OCI-LY7 (cell line): ENCODE measurements around the gene PLCB3.

ENCODE experiments used
- CTCF ChIP-seq: fragments of 200-600 bp; sonication (generic); conservative IDR thresholded peaks from 2 replicates; pipeline ENCODE4 v1.5.1; 2014; ENCODE audit warnings: mild to moderate bottlenecking, antibody characterized with exemption, low read length, moderate library complexity, mixed read lengths
- EZH2phosphoT487 ChIP-seq: fragments of 200-600 bp; sonication (generic); IDR thresholded peaks from 2 replicates; pipeline ENCODE4 v1.6.1; 2018; ENCODE audit warnings: low read depth, borderline replicate concordance, mild to moderate bottlenecking, mixed run types, antibody characterized with exemption, low read length, moderate library complexity, mixed read lengths

DNA sequence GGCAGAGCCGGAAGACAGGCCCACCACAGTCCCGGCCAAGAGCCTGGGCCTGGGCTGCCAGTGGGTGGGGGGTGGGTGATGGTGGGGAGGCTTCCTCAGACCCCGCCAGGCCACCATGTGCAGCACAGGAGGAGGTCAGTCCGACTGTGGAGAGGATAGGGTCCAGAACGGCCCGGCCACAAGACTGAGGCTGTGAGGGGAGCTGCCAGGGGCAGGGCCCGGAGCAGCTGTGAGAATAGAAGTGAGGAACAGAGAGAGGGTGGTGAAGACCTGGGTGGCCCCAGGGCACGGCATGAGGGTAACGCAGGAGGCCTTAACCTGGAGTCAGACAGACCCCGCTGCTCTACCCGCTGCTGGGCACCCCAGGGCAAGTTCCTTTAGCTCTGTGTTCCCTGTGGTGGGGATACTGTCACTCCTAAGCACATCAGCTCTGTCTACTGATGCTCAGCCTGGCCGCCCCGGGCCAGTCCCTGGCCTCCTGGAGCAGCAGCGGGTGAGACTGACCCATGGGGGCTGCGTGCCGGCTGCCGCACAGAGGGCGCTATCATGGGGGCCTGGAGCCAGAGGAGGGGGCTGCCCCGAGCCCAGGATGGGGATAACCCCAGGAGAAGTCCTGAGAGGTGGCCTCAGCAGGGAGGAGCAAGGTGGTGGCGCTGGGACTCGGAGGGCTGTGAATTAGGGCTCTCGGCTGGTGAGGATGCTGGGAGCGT, 43.1 kb upstream of the PLCB3 start:
- TF ChIP-seq CTCF (no peak), EZH2phosphoT487 (no peak)
